ENCODE measurements around the gene TIMM22. TPM values are rescaled to one million over a fixed set of nuclear protein-coding genes. Genes with fewer than 3 reads are reported as not detected.

TIMM22 gene
- total RNA-seq, 2 donors from 2014 or later = 13.6 to 14.6 TPM

- H3K36me3 Mint-ChIP-seq (ENCODE audit: low read depth) = no peaks in the 10 kb centered on the region
- H3K4me3 ChIP-seq (ENCODE audit: low read length) = no peak overlapping the region
- 0 to 5% methylated on average over 7 to 23 of the region's 35 CpGs for WGBS, 2 experiments (ENCODE audit: insufficient coverage in 1 of 2, insufficient read length in 1 of 2)
Measured at GRCh38 chr17:1031711-1032110, 34.8 kb downstream of the TIMM22 start.

GRCh38 chr17:1032391-1032790 lies 35.5 kb downstream of the TIMM22 start:
- TF ChIP-seq CTCF (conservative IDR thresholded peaks at IDR 0.05) = no peak
- no peaks in the 10 kb centered on the region for H3K4me1 ChIP-seq (ENCODE audit: control insufficient read depth, insufficient read depth, low read length)
- no peaks in the 10 kb centered on the region for H3K9me3 Mint-ChIP-seq
- H3K36me3 ChIP-seq (ENCODE audit: control insufficient read depth, insufficient read depth, low read length) = no peaks in the 10 kb centered on the region
- no peaks in the 10 kb centered on the region for H3K36me3 Mint-ChIP-seq (ENCODE audit: low read depth)
- no peak overlapping the region for H3K9ac ChIP-seq (ENCODE audit: extremely low read depth, low read length, poor library complexity, severe bottlenecking)
- H3K9me3 ChIP-seq (ENCODE audit: control insufficient read depth, low read length) = no peaks in the 10 kb centered on the region
- peaks cover 15% of the 10 kb centered on the region for H3K27me3 Mint-ChIP-seq (ENCODE audit: insufficient read depth)
- H3K4me3 Mint-ChIP-seq = peak overlapping the region; percentile 42
- WGBS, 2 experiments (ENCODE audit: insufficient coverage in 1 of 2, insufficient read length in 1 of 2) = 55 to 56% methylated on average over 20 to 27 of the region's 27 CpGs
- H3K27me3 ChIP-seq (ENCODE audit: control insufficient read depth, insufficient read depth, low read length, poor library complexity, severe bottlenecking) = peaks cover 24% of the 10 kb centered on the region
- H3K27ac Mint-ChIP-seq = no peak overlapping the region
- no peak for DNase-seq
- no peak overlapping the region for H3K4me3 ChIP-seq (ENCODE audit: low read length)
- no peaks in the 10 kb centered on the region for H3K4me1 Mint-ChIP-seq
- H3K27ac ChIP-seq (ENCODE audit: low read depth, low read length) = no peak overlapping the region

More at GRCh38 chr17:1031711-1032110, 34.8 kb downstream of the TIMM22 start:
- Mint-ChIP-seq H3K27ac (no peak overlapping the region), H3K4me1 (no peaks in the 10 kb centered on the region), H3K9me3 (no peaks in the 10 kb centered on the region), H3K4me3 (peak overlapping the region; percentile 42), H3K27me3 (ENCODE audit: insufficient read depth) (peaks cover 15% of the 10 kb centered on the region)
- no peak for TF ChIP-seq CTCF (conservative IDR thresholded peaks at IDR 0.05)
- Histone ChIP-seq H3K27me3 (ENCODE audit: control insufficient read depth, insufficient read depth, low read length, poor library complexity, severe bottlenecking) (peaks cover 24% of the 10 kb centered on the region), H3K4me1 (ENCODE audit: control insufficient read depth, insufficient read depth, low read length) (no peaks in the 10 kb centered on the region), H3K36me3 (ENCODE audit: control insufficient read depth, insufficient read depth, low read length) (no peaks in the 10 kb centered on the region), H3K9ac (ENCODE audit: extremely low read depth, low read length, poor library complexity, severe bottlenecking) (no peak overlapping the region), H3K27ac (ENCODE audit: low read depth, low read length) (no peak overlapping the region), H3K9me3 (ENCODE audit: control insufficient read depth, low read length) (no peaks in the 10 kb centered on the region)
- peak; percentile 91 for DNase-seq

GRCh38 chr17:1033503-1033902 lies 36.6 kb downstream of the TIMM22 start:
- Histone ChIP-seq H3K27ac (ENCODE audit: low read depth, low read length) (no peak overlapping the region), H3K36me3 (ENCODE audit: control insufficient read depth, insufficient read depth, low read length) (no peaks in the 10 kb centered on the region), H3K27me3 (ENCODE audit: control insufficient read depth, insufficient read depth, low read length, poor library complexity, severe bottlenecking) (peaks cover 24% of the 10 kb centered on the region), H3K9ac (ENCODE audit: extremely low read depth, low read length, poor library complexity, severe bottlenecking) (no peak overlapping the region), H3K4me3 (ENCODE audit: low read length) (no peak overlapping the region), H3K4me1 (ENCODE audit: control insufficient read depth, insufficient read depth, low read length) (no peaks in the 10 kb centered on the region), H3K9me3 (ENCODE audit: control insufficient read depth, low read length) (no peaks in the 10 kb centered on the region)
- Mint-ChIP-seq H3K9me3 (no peaks in the 10 kb centered on the region), H3K27me3 (ENCODE audit: insufficient read depth) (peaks cover 15% of the 10 kb centered on the region), H3K36me3 (ENCODE audit: low read depth) (no peaks in the 10 kb centered on the region), H3K4me1 (no peaks in the 10 kb centered on the region), H3K27ac (no peak overlapping the region), H3K4me3 (no peak overlapping the region)
- 92 to 100% methylated on average over 9 to 11 of the region's 11 CpGs for WGBS, 2 experiments (ENCODE audit: insufficient coverage in 1 of 2, insufficient read length in 1 of 2)
- no peak for DNase-seq
- no peak for TF ChIP-seq CTCF (conservative IDR thresholded peaks at IDR 0.05)

Data from endodermal cell (in vitro differentiated cells).